Natural killer cell (primary cell): ENCODE data around the gene CRYBA4. TPM values are rescaled to one million over a fixed set of nuclear protein-coding genes. Genes with fewer than 3 reads are reported as not detected.

Experiments
- ATAC-seq, 3 donors: fragments of 150-1000 bp in 2 of 3; fragments of 200-7000 bp in 1 of 3; cut with Tn5 transposase; 1 replicate in 1 of 3; 2 replicates in 2 of 3; pipeline ENCODE4 v1.10.0; 2021; ENCODE audit warnings: mild to moderate bottlenecking in 2 of 3, moderate library complexity in 2 of 3
- DNase-seq, 2 donors: peaks; one replicate each; pipeline versions ENCODE4 v3.0.0 to v3.0.0-alpha.2; 2013 to 2021; ENCODE audit warnings: mixed read lengths in 1 of 2
- H3K27ac ChIP-seq: one replicate; pipeline ENCODE4 v1.5.1; 2013; ENCODE audit warnings: mild to moderate bottlenecking, low read length
- H3K27me3 ChIP-seq: one replicate; pipeline ENCODE4 v1.6.1; 2013; ENCODE audit warnings: low read length; ENCODE audit not compliant: control insufficient read depth, insufficient read depth
- H3K36me3 ChIP-seq: one replicate; pipeline ENCODE4 v1.6.1; 2013; ENCODE audit warnings: low read length; ENCODE audit not compliant: control insufficient read depth, insufficient read depth
- H3K4me1 ChIP-seq: one replicate; pipeline ENCODE4 v1.6.1; 2013; ENCODE audit warnings: low read length; ENCODE audit not compliant: control insufficient read depth, insufficient read depth
- H3K4me3 ChIP-seq: one replicate; pipeline ENCODE4 v1.5.1; 2013; ENCODE audit warnings: low read length
- H3K9me3 ChIP-seq: one replicate; pipeline ENCODE4 v1.6.1; 2013; ENCODE audit warnings: low read length; ENCODE audit not compliant: control insufficient read depth, insufficient read depth
- H3K27ac Mint-ChIP-seq, 2 donors: one replicate each; pipeline ENCODE4 v1.8.0; 2022; ENCODE audit warnings: mild to moderate bottlenecking in 2 of 2, mixed read lengths in 2 of 2, moderate library complexity in 1 of 2
- H3K27me3 Mint-ChIP-seq, 2 donors: one replicate each; pipeline ENCODE4 v1.8.0; 2022; ENCODE audit warnings: low read depth in 2 of 2, mixed read lengths in 2 of 2
- H3K36me3 Mint-ChIP-seq: one replicate; pipeline ENCODE4 v1.8.0; 2022; ENCODE audit warnings: mixed read lengths
- H3K4me1 Mint-ChIP-seq, 2 donors: one replicate each; pipeline ENCODE4 v1.8.0; 2022; ENCODE audit warnings: mixed read lengths in 2 of 2
- H3K4me3 Mint-ChIP-seq: one replicate; pipeline ENCODE4 v1.8.0; 2022; ENCODE audit warnings: mild to moderate bottlenecking, moderate library complexity, mixed read lengths
- H3K9me3 Mint-ChIP-seq, 2 donors: one replicate each; pipeline ENCODE4 v1.8.0; 2022; ENCODE audit warnings: mixed read lengths in 2 of 2
- CTCF ChIP-seq: fragments of 200-600 bp; IDR thresholded peaks from one replicate; pipeline ENCODE4 v1.8.0; 2022; ENCODE audit warnings: antibody characterized with exemption
- WGBS: methylation state at CpG from one replicate; pipeline ENCODE4 v1.1.7; 2013; ENCODE audit warnings: missing lambda C conversion rate; ENCODE audit not compliant: insufficient coverage; 5-methylcytosine and 5-hydroxymethylcytosine counted together
- intact Hi-C: fragments of 100-400 bp; cut with micrococcal nuclease; formaldehyde crosslinking; loops from one replicate; pipeline ENCODE4 v1.14.2; 2022
- total RNA-seq, 4 donors: library from RNA; stranded (reverse); fragments of 120-200 nt in 1 of 4; gene quantifications; one replicate each; pipeline versions ENCODE4 v1.2.3 to v1.2.4, GENCODE V29; 2013 to 2022

CRYBA4 gene
- total RNA-seq, 3 donors from 2014 or later (not counting 1 experiment from before 2014, with no cell fraction given): 0.59 TPM; not detected in 2

GRCh38 chr22:26669060-26669481, 47.3 kb downstream of the CRYBA4 start:
- DNase-seq (peak in 1 of 2 donors; percentile 38), ATAC-seq (no peak)
- H3K27ac ChIP-seq: no peak overlapping the region
- H3K4me3 ChIP-seq: no peak overlapping the region
- H3K4me1 ChIP-seq: peaks cover 79% of the 10 kb centered on the region
- Mint-ChIP-seq H3K4me1 (peaks cover 75 to 78% of the 10 kb centered on the region in 2 donors), H3K9me3 (no peaks in the 10 kb centered on the region), H3K36me3 (no peaks in the 10 kb centered on the region), H3K27me3 (no peaks in the 10 kb centered on the region), H3K27ac (peak overlapping the region; percentile 95 to 99), H3K4me3 (peak overlapping the region; percentile 53)
- WGBS: 70% methylated on average over 2 of the region's 2 CpGs
- H3K27me3 ChIP-seq: no peaks in the 10 kb centered on the region
- no peak for TF ChIP-seq CTCF
- intact Hi-C loops: no loop called here
- H3K9me3 ChIP-seq: no peaks in the 10 kb centered on the region
- peaks cover 2% of the 10 kb centered on the region for H3K36me3 ChIP-seq

DNA sequence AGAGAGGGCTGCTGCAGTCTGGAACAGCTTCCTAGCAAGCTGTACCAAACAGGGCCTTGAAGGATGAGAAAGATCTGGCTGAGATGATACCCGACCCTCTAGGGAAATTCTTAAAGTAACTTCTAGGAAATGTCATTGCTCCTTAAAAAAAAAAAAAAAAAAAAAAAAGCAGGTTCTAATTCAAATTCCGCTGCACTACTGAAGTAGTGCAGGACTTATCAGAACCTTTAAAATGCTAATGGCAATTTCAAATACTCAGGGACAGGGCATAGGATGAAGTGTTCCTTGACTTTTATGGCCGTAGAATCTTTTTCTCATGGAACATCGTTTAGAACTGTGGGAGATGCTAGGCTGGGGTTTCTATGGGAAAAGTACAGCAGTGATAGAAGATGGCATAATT, 48.7 kb downstream of the CRYBA4 start:
- no peak overlapping the region for H3K4me3 ChIP-seq
- Mint-ChIP-seq H3K36me3 (no peaks in the 10 kb centered on the region), H3K4me1 (peaks cover 75 to 78% of the 10 kb centered on the region in 2 donors), H3K27me3 (no peaks in the 10 kb centered on the region), H3K4me3 (peak overlapping the region; percentile 96), H3K27ac (peak overlapping the region; percentile 95 to 99), H3K9me3 (no peaks in the 10 kb centered on the region)
- peaks cover 2% of the 10 kb centered on the region for H3K36me3 ChIP-seq
- H3K9me3 ChIP-seq: no peaks in the 10 kb centered on the region
- no peak for TF ChIP-seq CTCF
- WGBS: 89% methylated on average over 4 of the region's 4 CpGs
- H3K4me1 ChIP-seq: peaks cover 85% of the 10 kb centered on the region
- peak overlapping the region; percentile 91 for H3K27ac ChIP-seq
- no peak for ATAC-seq
- H3K27me3 ChIP-seq: no peaks in the 10 kb centered on the region
- no peak for DNase-seq
- intact Hi-C loops: loop anchor here (5.0 to 10.0 kb wide), 2 partner anchors 78 to 306 kb away; partner anchors contain the start of gene TPST2

GRCh38 chr22:26671317-26672059, 49.7 kb downstream of the CRYBA4 start:
- Mint-ChIP-seq H3K4me1 (peaks cover 80 to 82% of the 10 kb centered on the region in 2 donors), H3K4me3 (peak overlapping the region; percentile 96), H3K27me3 (no peaks in the 10 kb centered on the region), H3K9me3 (no peaks in the 10 kb centered on the region), H3K36me3 (no peaks in the 10 kb centered on the region), H3K27ac (peak overlapping the region; percentile 95 to 99)
- DNase-seq (peak; percentile 77 to 91), ATAC-seq (peak; percentile 45 to 52 (median 46))
- no peak for TF ChIP-seq CTCF
- Histone ChIP-seq H3K4me1 (peaks cover 84% of the 10 kb centered on the region), H3K27me3 (no peaks in the 10 kb centered on the region), H3K9me3 (no peaks in the 10 kb centered on the region), H3K4me3 (no peak overlapping the region), H3K27ac (peak overlapping the region; percentile 91), H3K36me3 (peaks cover 2% of the 10 kb centered on the region)
- 22% methylated on average over 15 of the region's 15 CpGs for WGBS
- intact Hi-C loops: loop anchor here (1.0 to 10.0 kb wide), 4 partner anchors 28 to 307 kb away; partner anchors contain the start of genes HPS4, SRRD and TPST2
